HEK293 (cell line): ENCODE measurements around the gene SINHCAF.
"Not testable (repeated sequence)": the region's sequence is repeated elsewhere in the genome, so short reads cannot be mapped to it uniquely, and the experiment has no call there.

Experiments used
- CTCF ChIA-PET: fragments of 350-600 bp; formaldehyde crosslinking; extraction: SDS; loops from one replicate; lab custom pipeline; 2021; ENCODE audit warnings: antibody characterized with exemption; lab: Yijun Ruan, JAX
- POLR2A ChIA-PET: fragments of 300-600 bp; formaldehyde crosslinking; extraction: SDS; loops from one replicate; lab custom pipeline; 2020; ENCODE audit warnings: antibody characterized with exemption, inconsistent platforms; lab: Yijun Ruan, JAX
- H3K27ac ChIP-seq: fragments of 200-500 bp; sonication (Bioruptor generic); 2 replicates; pipeline ENCODE4 v1.5.1; 2014; ENCODE audit warnings: low read depth, low read length, control low read depth, inconsistent platforms; ENCODE audit errors: extremely low read depth
- H3K36me3 ChIP-seq, 2 experiments: fragments of 200-500 bp in 1 of 2; sonication (Bioruptor generic) in 1 of 2; 1 replicate in 1 of 2; 2 replicates in 1 of 2; pipeline ENCODE4 v1.5.1; 2014 to 2017; ENCODE audit warnings: inconsistent platforms in 2 of 2, low read length in 2 of 2; ENCODE audit not compliant: control insufficient read depth in 2 of 2, insufficient read depth in 1 of 2
- H3K4me1 ChIP-seq: fragments of 200-500 bp; sonication (Bioruptor generic); 2 replicates; pipeline ENCODE4 v1.5.1; 2014; ENCODE audit warnings: mild to moderate bottlenecking, low read length, inconsistent platforms; ENCODE audit not compliant: control insufficient read depth, insufficient read depth
- H3K4me3 ChIP-seq: 2 replicates; pipeline ENCODE4 v1.5.1; 2011; ENCODE audit warnings: low read depth, mild to moderate bottlenecking, control low read depth, low read length, moderate library complexity
- H3K9me3 ChIP-seq: fragments of 200-500 bp; sonication (Bioruptor generic); 2 replicates; pipeline ENCODE4 v1.5.1; 2014; ENCODE audit warnings: low read depth, low read length, inconsistent platforms; ENCODE audit not compliant: control insufficient read depth, insufficient read depth
- GFI1B ChIP-seq: fragments of 450-650 bp; formaldehyde crosslinking; IDR thresholded peaks from 2 replicates; pipeline ENCODE4 v1.5.1; 2016; ENCODE audit warnings: missing biosample characterization, missing genetic modification characterization
- GLI4 ChIP-seq: fragments of 450-650 bp; formaldehyde crosslinking; IDR thresholded peaks from 2 replicates; pipeline ENCODE4 v1.5.1; 2016; ENCODE audit warnings: missing biosample characterization, missing genetic modification characterization
- GLIS1 ChIP-seq: fragments of 450-650 bp; formaldehyde crosslinking; IDR thresholded peaks from 2 replicates; pipeline ENCODE4 v1.5.1; 2016; ENCODE audit warnings: missing biosample characterization, missing genetic modification characterization
- HOXA7 ChIP-seq: sonication (generic); formaldehyde crosslinking; IDR thresholded peaks from 2 replicates; pipeline ENCODE4 v1.8.1; 2022; ENCODE audit warnings: missing genetic modification reagents, borderline replicate concordance
- INSM2 ChIP-seq: fragments of 450-650 bp; formaldehyde crosslinking; IDR thresholded peaks from 2 replicates; pipeline ENCODE4 v1.5.1; 2016; ENCODE audit warnings: missing biosample characterization, missing genetic modification characterization
- MYNN ChIP-seq: fragments of 450-650 bp; formaldehyde crosslinking; IDR thresholded peaks from 2 replicates; pipeline ENCODE4 v1.5.1; 2016; ENCODE audit warnings: missing biosample characterization, missing genetic modification characterization, borderline replicate concordance
- OSR2 ChIP-seq: fragments of 450-650 bp; formaldehyde crosslinking; IDR thresholded peaks from 2 replicates; pipeline ENCODE4 v1.5.1; 2016; ENCODE audit warnings: missing biosample characterization, missing genetic modification characterization
- OVOL3 ChIP-seq: fragments of 450-650 bp; formaldehyde crosslinking; IDR thresholded peaks from 2 replicates; pipeline ENCODE4 v1.5.1; 2016; ENCODE audit warnings: missing biosample characterization, missing genetic modification characterization
- PRDM10 ChIP-seq: fragments of 450-650 bp; formaldehyde crosslinking; IDR thresholded peaks from 2 replicates; pipeline ENCODE4 v1.5.1; 2016; ENCODE audit warnings: missing biosample characterization, missing genetic modification characterization
- PRDM4 ChIP-seq: fragments of 450-650 bp; formaldehyde crosslinking; IDR thresholded peaks from 2 replicates; pipeline ENCODE4 v1.5.1; 2017; ENCODE audit warnings: missing biosample characterization, missing genetic modification characterization
- SETDB1 ChIP-seq: IDR thresholded peaks from one replicate; pipeline ENCODE4 v1.6.1; 2017; ENCODE audit warnings: mild to moderate bottlenecking, low read length, moderate library complexity, mixed read lengths; ENCODE audit not compliant: insufficient read length
- SP2 ChIP-seq: fragments of 450-650 bp; formaldehyde crosslinking; IDR thresholded peaks from 2 replicates; pipeline ENCODE4 v1.5.1; 2016; ENCODE audit warnings: missing biosample characterization, missing genetic modification characterization
- TCF7L2 ChIP-seq: IDR thresholded peaks from 2 replicates; pipeline ENCODE4 v1.6.1; 2011; ENCODE audit warnings: low read depth, mild to moderate bottlenecking, inconsistent platforms, low read length, moderate library complexity, borderline replicate concordance
- ZFHX2 ChIP-seq: fragments of 450-650 bp; formaldehyde crosslinking; conservative IDR thresholded peaks from 2 replicates; pipeline ENCODE4 v1.5.1; 2016; ENCODE audit warnings: missing biosample characterization, missing genetic modification characterization
- ZNF114 ChIP-seq: fragments of 450-650 bp; formaldehyde crosslinking; IDR thresholded peaks from 2 replicates; pipeline ENCODE4 v1.5.0; 2017; ENCODE audit warnings: missing biosample characterization, missing genetic modification characterization
- ZNF121 ChIP-seq: fragments of 450-650 bp; formaldehyde crosslinking; IDR thresholded peaks from 2 replicates; pipeline ENCODE4 v1.5.1; 2016; ENCODE audit warnings: missing biosample characterization, missing genetic modification characterization
- ZNF239 ChIP-seq: fragments of 450-650 bp; formaldehyde crosslinking; IDR thresholded peaks from 2 replicates; pipeline ENCODE4 v1.5.1; 2016; ENCODE audit warnings: missing biosample characterization, missing genetic modification characterization
- ZNF335 ChIP-seq: fragments of 450-650 bp; formaldehyde crosslinking; conservative IDR thresholded peaks from 2 replicates; pipeline ENCODE4 v1.5.1; 2016; ENCODE audit warnings: missing biosample characterization, missing genetic modification characterization
- ZNF416 ChIP-seq: fragments of 450-650 bp; formaldehyde crosslinking; IDR thresholded peaks from 2 replicates; pipeline ENCODE4 v1.5.1; 2016; ENCODE audit warnings: missing biosample characterization, missing genetic modification characterization
- ZNF521 ChIP-seq: fragments of 450-650 bp; formaldehyde crosslinking; IDR thresholded peaks from 2 replicates; pipeline ENCODE4 v1.5.1; 2017; ENCODE audit warnings: missing biosample characterization, mild to moderate bottlenecking, missing genetic modification characterization
- ZNF529 ChIP-seq: fragments of 450-650 bp; formaldehyde crosslinking; IDR thresholded peaks from 2 replicates; pipeline ENCODE4 v1.5.1; 2017; ENCODE audit warnings: missing genetic modification characterization, missing biosample characterization; ENCODE audit not compliant: insufficient replicate concordance
- ZNF548 ChIP-seq: fragments of 450-650 bp; formaldehyde crosslinking; IDR thresholded peaks from 2 replicates; pipeline ENCODE4 v1.5.1; 2016; ENCODE audit warnings: missing biosample characterization, missing genetic modification characterization
- ZNF555 ChIP-seq: fragments of 450-650 bp; formaldehyde crosslinking; conservative IDR thresholded peaks from 2 replicates; pipeline ENCODE4 v1.5.1; 2017; ENCODE audit warnings: missing biosample characterization, mild to moderate bottlenecking, missing genetic modification characterization, inconsistent platforms
- ZNF558 ChIP-seq: fragments of 450-650 bp; formaldehyde crosslinking; IDR thresholded peaks from 2 replicates; pipeline ENCODE4 v1.5.1; 2016; ENCODE audit warnings: missing biosample characterization, missing genetic modification characterization
- ZNF600 ChIP-seq: fragments of 450-650 bp; formaldehyde crosslinking; IDR thresholded peaks from 2 replicates; pipeline ENCODE4 v1.5.1; 2016; ENCODE audit warnings: missing biosample characterization, missing genetic modification characterization
- ZNF660 ChIP-seq: fragments of 450-650 bp; IDR thresholded peaks from 2 replicates; pipeline ENCODE4 v1.5.1; 2018; ENCODE audit warnings: missing biosample characterization, mild to moderate bottlenecking, missing genetic modification characterization
- ZNF747 ChIP-seq: fragments of 450-650 bp; formaldehyde crosslinking; IDR thresholded peaks from 2 replicates; pipeline ENCODE4 v1.5.1; 2016; ENCODE audit warnings: missing biosample characterization, missing genetic modification characterization
- ZNF785 ChIP-seq: fragments of 450-650 bp; formaldehyde crosslinking; IDR thresholded peaks from 2 replicates; pipeline ENCODE4 v1.5.1; 2016; ENCODE audit warnings: missing biosample characterization, missing genetic modification characterization

SINHCAF gene

GRCh38 chr12:31238764-31239387 lies 87.1 kb downstream of the SINHCAF start (continued):
- TF ChIP-seq OVOL3 (tag by site-specific recombination) (no peak), ZNF416 (tag by site-specific recombination) (no peak), ZNF747 (tag by site-specific recombination) (no peak), ZNF521 (tag by site-specific recombination) (no peak), ZNF558 (tag by site-specific recombination) (0 out of 2 replicates have a peak, but pooled peaks have one; percentile 17), SETDB1 (no peak), PRDM4 (tag by site-specific recombination) (no peak), SP2 (no peak), ZNF529 (tag by site-specific recombination) (no peak), ZNF114 (tag by site-specific recombination) (no peak), ZNF239 (no peak), TCF7L2 (no peak), ZNF121 (tag by site-specific recombination) (peak; percentile 96), ZNF600 (tag by site-specific recombination) (0 out of 2 replicates have a peak, but pooled peaks have one; percentile 13), MYNN (tag by site-specific recombination) (no peak), ZNF548 (tag by site-specific recombination) (no peak), ZNF555 (tag by site-specific recombination) (no peak), ZNF785 (tag by site-specific recombination) (no peak), HOXA7 (CRISPR knock-in tag) (no peak), OSR2 (no peak), ZFHX2 (no peak), ZNF660 (tag by site-specific recombination) (peak; percentile 71; the same call in 1 of the 2 replicates), GLI4 (tag by site-specific recombination) (no peak), ZNF335 (tag by site-specific recombination) (peak; percentile 31; the same call in 1 of the 2 replicates), INSM2 (no peak), GFI1B (tag by site-specific recombination) (no peak), GLIS1 (tag by site-specific recombination) (no peak), PRDM10 (tag by site-specific recombination) (no peak)

- POLR2A ChIA-PET, H3K36me3 ChIP-seq, H3K4me1 ChIP-seq, H3K27ac ChIP-seq, H3K9me3 ChIP-seq, H3K4me3 ChIP-seq: not testable (repeated sequence)
- CTCF ChIA-PET = interaction anchor here (0.6 to 4.8 kb wide), 17 partner anchors 8 to 1164 kb away, joined by 3 to 39 read pairs (median 4); no protein-coding TSS in a partner anchor
Measured at GRCh38 chr12:31238333-31238732, 87.6 kb downstream of the SINHCAF start.
